NCI-H1694 treated with DMSO at 0.1 percent for 48 hours (cell line): ENCODE measurements around the gene CCNA1.

ENCODE experiments used
- DNase-seq: peaks from one replicate; lab custom pipeline; 2025; lab: John Stamatoyannopoulos, UW

Gene CCNA1

DNA sequence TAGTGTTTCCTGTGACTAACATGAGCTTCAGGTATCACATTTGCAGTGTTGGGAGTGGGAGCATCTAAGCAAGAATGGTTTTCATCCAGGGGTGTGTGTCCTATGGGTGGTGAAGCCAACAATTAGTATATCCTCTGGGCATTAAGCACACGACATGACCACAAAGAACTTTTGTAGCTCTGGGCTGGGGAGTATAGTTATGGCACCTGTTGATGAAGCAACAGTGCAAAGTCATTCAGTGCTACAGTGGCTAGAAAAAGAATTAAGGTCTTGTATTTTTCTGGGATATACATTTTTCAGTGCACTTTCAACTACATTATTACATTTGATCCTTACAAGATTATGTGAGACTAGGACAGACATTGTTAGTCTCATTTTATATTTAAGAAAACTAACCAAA lies 21.8 kb downstream of the CCNA1 start:
- DNase-seq, result no peak

DNA sequence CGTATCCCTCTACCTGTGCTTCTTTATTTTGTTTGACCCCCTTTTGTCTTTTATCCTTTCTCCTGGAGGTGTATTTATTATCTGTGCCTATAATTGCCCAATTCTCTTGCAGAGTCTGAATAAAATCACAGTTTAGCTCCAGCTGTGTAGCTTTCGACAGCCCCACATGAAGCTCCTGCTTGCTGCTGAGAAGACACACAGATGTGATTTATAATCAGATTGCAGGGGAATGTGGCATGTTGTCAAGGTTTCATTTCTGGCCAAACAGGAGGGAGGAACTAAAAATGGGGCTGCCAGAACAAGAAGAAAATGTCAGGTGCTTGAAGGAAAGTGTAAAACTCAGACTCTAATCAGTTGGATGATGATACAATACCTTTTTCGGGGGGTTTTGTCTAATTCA lies 22.7 kb downstream of the CCNA1 start:
- DNase-seq, result no peak

DNA sequence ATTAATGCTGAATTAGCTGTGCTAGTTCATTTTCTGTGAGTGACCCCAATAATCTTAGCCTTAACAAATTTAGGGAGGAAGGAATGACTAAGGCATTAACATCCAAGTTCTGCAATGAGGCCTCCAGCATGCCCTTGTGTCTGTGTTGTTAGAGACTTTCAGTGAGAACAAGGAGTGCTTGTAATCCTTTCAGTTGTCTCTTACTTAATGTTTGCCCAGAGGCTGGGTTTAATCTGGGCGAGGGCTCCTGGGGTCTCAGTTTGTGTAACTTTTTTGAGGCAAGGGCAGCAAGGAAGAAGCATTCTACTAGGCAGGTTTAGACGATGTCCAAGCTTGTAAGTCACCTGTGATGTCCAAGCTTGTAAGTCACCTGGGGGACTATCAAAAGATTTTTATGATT lies 24.3 kb downstream of the CCNA1 start:
- no peak for DNase-seq

DNA sequence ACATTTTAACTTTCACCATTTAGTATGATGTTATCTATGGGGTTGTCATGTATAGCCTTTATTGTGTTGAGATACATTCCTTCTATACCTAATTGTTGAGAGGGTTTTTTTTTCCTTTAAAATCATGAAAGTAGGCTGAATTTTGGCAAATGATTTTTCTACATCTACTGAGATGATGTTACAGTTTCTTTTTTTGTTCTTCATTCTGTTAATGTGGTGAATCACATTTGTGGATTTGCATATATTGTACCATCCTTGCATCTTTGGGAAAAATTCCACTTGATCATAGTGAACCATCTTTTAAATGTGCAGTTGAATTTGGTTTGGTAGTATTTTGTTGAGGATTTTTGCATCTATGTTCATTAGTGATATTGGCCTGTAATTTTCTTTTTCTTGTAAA lies 29.2 kb downstream of the CCNA1 start:
- DNase-seq, result no peak

DNA sequence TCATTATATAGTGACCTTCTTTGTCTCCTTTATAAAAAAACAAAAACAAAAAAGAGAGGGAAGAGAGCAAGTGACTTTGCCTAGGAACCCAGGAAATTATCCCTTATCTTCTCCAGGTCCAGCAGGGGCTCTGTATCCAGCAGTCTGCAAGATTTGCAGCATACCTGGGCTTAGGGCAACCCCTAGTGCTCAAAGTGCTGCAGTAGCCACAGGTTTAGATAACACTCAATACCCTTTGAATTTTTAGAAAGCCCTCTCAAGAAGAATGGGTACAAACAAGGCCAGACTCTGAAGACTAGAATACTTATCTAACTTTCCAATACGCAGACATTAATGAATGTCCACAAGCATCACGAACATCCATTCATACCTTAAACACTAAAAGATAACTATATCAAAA lies 43.2 kb downstream of the CCNA1 start:
- no peak for DNase-seq

DNA sequence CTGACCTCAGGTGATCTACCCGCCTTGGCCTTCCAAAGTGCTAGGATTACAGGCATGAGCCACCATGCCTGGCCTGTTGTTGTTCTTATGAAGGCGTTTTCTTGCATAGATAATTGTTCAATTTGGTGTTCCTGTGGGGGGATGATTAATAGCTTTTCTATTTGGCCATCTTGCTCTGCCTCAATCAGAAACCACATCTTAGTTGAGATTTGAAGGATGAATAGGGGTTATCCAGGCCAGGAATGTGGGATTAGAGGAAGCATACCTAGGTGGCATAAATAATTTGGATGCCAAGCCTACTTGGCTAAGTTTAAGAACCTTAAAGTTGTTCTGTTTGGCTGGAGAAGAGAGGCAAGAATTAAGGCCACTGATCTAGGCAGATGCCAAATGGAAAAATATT lies 44.4 kb downstream of the CCNA1 start:
- DNase-seq, result no peak

DNA sequence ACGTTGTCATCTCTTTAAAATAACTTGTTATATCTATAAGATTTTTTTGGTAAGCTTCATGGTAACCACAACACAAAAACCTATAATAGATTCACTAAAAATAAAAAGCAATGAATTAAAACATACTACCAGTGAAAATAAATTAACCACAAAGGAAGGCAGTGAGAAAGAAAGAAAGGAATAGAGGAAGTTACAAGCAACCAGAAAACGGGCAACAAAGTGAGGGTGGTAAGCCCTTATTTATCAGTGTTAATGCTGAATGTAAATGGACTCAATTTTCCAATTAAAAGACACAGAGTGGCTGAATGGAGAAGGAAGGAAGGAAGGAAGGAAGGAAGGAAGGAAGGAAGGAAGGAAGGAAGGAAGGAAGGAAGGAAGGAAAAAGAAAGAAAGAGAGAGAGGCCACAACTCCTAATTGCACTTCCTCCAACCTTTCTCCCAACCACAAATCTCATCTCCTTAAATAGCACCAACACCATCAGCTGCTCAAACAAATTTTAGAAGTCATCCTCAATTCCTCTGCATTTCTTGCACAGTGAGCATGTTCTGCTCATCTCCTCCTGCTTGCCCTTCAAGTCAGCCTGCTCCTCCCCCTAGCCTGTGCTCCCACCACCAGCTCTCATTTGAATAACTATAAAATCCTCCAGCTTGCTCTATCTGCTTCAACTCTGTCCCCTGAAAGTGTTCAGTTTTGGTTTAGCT lies 48.6 kb downstream of the CCNA1 start:
- DNase-seq, result no peak

DNA sequence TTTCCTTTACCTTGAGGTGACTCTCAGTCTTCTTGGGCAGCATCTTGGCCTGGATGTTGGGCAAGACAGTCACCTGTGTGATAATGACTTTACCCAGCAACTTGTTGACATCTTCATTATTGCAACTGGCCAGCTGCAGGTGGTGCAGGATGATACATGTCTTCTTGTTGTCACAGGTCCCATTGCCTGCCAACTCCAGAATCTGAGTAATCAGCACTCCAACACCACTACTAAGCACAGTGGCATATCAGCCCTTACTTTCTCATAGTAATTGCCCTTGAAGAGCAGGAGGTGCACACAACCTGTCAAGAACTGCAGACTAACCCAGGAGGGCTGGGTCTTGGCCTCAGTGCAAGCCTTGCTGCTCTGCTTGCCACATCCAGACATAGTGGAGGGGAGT lies 57.8 kb downstream of the CCNA1 start:
- DNase-seq, result no peak
